Measurements from ENCODE around the gene SCN4A. TPM values are rescaled to one million over a fixed set of nuclear protein-coding genes. Genes with fewer than 3 reads are reported as not detected.

Gene SCN4A
- total RNA-seq, 1 donor, result 2.2 TPM

DNA sequence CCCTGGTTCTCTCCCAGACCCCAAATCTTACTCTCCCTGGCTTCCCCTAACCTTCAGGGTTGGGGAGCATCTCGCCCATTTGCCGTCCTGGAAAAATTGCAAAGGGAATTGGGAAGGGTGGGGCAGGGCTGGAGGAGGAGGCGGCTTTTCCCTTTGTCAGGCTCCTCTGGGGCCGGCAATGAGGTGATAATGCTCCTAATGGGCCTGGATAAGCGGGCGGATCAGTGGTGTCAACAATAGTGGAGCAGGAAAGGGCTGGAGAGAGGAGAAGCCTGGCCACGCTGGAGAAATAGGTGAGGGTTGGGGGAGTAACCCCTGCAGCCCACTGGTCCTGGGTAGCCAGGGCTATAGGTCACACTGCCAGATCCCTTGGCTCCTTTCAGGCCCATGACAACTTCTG is 12.3 kb downstream of the SCN4A start:
- no peak for DNase-seq (ENCODE audit: low read depth in 2 of 3, low spot score in 2 of 3)

DNA sequence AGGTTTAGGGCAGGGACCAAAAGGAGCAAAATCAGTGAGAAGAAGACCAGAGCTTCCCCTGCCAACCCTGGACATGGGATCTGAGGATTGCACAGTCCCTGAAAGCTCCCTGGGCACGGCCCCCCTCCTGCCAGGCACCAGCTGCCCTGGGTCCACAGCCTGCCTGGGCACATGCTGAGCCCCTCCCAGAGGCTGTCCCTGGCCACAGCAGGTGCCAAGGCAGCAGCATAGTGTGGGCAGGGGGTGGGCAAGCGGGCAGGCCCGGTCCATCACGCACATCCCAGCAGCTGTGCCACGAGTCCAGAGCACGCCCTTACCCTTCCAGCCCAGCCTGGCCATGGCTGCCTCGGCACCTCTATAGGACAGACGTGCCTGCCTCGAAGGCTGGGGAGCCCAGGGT is 12.7 kb downstream of the SCN4A start:
- no peak for DNase-seq (ENCODE audit: low read depth in 2 of 3, low spot score in 2 of 3)

DNA sequence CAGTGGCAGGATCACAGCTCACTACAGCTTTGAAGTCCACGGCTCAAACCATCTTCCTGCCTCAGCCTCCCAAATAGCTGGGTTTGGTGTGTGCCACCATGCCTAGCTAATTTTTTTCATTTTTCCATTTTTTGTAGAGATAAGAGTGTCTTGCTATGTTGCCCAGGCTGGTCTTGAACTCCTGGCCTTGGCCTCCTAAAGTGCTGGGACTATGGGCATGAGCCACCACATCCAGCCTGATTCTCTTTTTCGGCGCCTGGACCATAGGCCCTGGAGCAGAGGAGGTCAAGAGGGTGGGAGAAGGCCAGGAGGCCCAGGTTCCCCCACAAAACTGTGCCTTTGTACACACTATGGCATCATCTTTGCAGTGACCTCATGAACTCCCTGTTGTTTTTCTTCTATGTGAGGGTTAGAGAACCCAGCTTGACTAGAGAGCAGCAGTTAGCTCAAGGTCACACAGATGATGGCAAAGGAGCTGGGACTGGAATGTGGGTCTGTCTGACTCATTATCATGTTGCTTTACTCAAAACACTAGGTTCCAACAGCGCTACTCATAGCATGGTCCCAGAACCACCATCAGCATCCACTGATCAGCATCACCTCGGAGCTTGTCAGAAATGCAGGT is 16.3 kb downstream of the SCN4A start:
- DNase-seq (ENCODE audit: low read depth in 2 of 3, low spot score in 2 of 3), result no peak

DNA sequence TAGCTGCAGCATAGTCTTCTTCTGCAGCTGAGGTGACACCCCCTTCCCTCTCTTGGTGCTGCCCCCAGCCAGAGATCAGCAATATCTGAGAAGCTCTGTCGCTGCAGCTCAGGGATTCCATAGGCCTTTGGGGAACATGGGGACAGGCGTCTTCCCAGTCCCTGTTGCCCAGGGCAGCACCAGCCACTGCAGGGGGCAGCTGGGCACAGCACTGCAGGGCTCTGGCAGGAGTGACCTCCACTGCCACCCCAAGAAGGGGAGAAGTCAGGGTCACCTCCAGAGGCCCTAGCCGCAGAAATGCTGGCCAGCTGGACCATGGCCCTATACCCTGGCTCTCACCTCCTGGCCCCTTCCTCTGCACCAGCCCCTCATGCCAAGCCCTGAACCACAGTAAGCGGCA is 16.9 kb downstream of the SCN4A start:
- DNase-seq (ENCODE audit: low read depth in 2 of 3, low spot score in 2 of 3), result no peak

DNA sequence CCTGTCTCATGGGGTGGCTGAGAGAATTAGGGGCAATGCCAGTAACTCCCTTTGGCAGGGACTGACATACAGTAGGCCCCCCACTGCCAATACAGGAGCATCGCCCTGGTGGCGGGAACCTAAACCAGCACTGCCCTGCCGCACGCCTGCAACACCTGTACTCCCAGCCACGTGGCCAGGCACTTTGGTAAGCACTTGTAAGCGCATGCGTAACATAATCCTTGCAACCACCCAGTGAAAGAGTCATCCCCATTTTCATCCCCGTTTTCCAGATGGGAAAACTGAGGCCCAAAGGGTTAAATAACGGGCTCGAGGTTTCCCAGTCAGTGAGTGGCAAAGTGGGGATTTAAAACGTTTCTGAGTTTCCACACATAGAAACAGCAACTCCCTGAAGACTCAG is 17.5 kb downstream of the SCN4A start:
- no peak for DNase-seq (ENCODE audit: low read depth in 2 of 3, low spot score in 2 of 3)

DNA sequence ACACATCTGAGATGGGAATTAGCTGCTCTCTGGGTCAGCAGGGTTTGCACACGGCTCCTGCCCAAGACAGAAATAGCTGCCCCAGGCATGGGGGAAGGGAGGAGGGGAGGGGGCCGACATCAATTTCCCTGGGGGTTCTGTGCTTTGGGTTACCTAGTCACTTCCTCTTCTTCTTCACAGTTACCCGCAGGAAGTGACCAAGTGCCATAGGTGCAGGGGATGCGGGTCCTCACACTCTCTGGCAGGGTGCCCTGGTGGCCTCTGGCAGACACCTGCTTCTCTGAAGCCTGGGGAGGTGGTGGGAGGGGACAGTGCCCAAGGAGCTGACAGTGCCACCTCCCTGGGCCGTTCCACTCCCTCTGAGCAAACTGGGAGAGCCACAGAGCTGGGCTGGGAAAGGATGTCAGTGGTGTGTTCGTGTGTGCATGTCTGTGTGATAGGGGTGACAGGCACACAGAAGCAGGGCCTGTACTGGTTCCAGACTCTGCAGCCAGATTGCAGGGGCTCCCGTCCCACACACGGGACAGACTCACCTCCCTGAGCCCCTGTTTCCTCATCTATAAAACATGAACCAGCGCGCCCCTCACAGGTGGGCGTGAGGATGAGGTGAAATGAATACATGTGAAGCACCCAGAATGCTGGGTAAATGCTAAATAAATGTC is 18.2 kb downstream of the SCN4A start:
- peak in 2 of 3 donors; percentile 80 to 89 for DNase-seq (ENCODE audit: low read depth in 2 of 3, low spot score in 2 of 3)

DNA sequence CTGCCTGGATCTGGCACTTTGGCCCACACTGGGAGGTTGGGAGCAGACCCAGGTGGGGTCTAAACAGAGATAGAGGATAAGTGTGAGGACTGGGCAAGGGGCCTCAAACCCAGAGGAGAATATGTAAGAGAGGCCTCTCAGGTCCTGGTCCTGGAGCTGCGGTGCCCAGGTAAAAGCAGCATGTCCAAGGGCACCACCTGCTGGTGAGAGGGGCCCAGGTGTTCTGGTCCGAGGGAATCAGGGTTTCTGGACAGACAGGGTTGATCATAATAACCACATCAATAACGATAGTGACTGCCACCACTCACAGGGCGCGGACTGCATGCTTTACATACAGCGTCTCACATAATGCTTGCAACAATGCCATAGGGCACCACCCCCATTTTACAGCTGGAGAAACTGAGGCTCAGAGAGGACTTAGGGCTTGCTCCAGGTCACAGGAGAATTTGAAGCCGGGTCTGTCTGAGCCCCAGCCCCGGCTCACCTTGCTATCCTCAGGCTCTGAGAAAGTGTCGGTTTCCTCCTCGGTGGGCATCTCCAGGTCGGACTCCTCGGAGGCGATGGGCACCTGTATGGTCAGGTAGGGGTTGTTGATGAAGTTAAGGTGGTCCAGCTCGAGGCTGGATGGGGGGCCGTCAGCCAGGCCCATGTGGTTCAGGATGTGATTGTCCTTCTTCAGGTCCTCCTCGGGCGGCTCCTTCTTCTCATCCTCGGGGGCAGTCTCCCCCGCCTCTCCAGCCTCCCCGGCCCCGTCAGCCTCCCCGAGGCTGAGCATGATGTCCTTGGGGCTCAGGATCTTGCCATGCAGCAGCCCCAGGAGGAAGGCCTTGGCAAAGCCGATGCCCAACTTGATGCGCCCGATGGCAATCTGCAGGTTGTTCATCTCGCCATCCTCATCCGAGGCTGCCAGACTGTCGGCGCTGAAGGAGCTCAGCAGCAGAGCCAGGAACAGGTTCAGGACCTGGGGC is 21.5 kb downstream of the SCN4A start:
- DNase-seq (ENCODE audit: low read depth in 2 of 3, low spot score in 2 of 3), result no peak

DNA sequence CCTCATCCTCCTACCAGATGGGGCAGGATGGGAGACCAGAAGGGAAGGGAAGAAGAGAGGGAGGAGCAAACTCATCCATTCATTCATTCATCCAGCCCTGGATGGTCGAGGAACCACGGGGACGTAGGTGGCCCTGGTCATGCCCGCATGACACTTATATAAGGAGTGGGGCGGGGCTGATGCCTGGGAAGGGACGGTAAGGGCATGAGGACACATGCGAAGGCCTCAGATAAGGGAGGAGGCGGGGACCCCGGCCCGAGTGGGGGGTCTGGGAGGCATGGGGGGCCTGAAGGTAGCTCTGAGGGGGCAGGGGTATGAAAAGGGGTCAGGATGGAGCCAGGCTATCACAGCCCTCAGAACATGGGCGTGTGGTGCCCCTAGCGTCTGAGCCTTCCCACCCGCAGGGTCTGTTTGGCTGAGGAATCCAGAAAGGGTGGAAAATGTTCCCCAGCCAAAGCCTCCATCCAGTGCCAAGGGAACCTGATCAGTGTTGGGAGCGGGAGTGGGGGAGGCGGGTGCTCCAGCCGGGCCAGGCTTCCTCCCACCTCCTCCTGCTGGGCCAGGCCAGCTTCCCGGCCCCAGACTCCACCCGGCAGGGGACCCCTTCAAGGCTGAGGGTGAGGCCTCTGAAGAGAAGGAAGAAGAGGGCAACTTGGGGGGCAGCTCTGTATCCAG is 23.0 kb downstream of the SCN4A start:
- no peak for DNase-seq (ENCODE audit: low read depth in 2 of 3, low spot score in 2 of 3)

DNA sequence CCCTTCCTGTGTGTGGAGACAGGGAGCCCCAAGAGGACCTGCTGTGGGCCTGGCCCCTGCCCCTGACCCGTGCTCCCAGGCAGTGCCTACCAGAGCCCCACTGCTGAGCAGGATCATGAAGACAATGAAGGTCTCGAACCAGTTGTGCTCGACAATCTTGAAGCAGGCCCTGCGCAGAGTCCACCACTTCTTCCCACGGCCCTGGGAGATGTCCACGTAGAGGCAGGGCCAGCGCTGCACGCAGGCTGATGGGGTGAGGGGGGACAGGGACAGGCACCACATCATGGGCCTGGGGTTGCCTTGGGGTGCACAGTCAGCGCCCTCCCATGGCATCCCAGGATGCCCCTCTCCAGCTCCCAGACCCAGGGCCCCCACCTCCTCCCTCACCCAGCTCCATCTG is 24.2 kb downstream of the SCN4A start:
- no peak for DNase-seq (ENCODE audit: low read depth in 2 of 3, low spot score in 2 of 3)

DNA sequence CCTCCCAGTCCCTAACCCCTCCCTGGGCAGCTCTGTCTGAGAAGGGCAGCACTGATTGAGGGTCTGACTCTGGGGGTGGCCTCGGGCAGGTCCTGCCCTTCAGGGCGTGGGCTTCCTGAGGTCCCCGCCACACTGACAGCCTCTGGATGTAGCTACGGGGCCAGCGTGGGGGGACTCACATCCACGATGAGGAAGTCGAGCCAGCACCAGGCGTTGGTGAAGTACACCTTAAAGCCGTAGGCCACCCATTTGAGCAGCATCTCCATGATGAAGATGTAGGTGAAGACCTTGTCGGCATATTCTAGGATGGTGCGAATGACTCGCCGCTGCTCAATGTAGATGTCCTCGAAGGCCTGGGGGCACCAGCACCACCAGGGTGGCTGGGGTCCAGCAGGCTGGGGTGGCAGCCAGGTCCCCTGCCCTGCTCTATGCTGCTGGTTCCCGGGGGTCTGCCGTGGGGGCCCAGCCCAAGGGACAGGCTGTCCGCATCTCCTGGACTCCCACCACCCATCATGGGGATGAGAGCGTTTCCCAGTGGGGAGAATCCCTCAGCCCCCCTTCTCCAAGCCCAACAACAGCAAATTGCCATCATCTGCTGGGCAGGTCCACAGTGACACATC is 24.9 kb downstream of the SCN4A start:
- DNase-seq (ENCODE audit: low read depth in 2 of 3, low spot score in 2 of 3), result peak in 1 of 3 donors; percentile 24

DNA sequence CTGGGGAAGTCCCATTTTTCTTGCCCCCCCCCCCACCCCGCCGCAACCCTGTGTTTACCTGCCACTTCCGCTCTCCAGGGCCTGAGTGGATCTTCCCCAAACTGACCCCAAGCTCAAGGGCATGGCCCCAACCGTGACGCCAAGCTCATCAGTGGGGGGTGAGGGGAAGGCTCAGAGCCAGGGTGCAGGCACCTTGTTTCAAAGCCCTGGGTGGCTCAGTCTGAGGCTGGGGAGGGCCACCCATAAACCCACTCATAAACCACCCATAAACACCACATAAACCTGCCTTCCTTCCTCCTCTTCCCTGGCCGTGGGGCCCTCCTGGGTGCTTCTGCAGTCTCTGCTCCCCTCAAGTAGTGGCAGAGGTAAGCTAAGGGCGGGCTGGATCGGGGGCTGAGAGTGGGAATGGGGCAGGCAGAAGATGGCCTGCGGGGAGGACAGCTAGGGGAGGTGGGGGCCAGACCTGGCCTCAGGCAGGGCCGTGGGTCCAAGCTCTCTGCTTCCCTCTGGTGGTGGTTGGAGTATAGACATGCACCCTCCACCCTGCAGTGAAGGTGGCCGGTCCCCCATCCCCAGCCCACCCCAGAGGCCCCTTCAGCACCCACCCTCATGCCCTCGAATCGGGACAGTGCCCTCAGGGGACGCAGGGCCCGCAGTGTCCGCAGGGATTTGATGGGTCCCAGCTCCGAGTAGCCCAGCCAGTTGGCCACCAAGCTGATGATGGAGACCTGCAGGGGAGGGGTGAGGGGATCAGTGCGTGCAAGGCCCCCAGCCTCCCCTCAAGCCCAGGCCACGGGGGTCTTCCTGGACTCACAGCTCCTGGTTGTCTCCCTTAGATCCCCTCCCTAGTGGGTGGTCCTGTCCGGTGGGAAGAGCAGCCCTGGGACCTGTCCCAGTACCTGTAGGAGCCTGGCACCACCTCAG is 26.0 kb downstream of the SCN4A start:
- peak; percentile 45 to 67 (median 52) for DNase-seq (ENCODE audit: low read depth in 2 of 3, low spot score in 2 of 3)

DNA sequence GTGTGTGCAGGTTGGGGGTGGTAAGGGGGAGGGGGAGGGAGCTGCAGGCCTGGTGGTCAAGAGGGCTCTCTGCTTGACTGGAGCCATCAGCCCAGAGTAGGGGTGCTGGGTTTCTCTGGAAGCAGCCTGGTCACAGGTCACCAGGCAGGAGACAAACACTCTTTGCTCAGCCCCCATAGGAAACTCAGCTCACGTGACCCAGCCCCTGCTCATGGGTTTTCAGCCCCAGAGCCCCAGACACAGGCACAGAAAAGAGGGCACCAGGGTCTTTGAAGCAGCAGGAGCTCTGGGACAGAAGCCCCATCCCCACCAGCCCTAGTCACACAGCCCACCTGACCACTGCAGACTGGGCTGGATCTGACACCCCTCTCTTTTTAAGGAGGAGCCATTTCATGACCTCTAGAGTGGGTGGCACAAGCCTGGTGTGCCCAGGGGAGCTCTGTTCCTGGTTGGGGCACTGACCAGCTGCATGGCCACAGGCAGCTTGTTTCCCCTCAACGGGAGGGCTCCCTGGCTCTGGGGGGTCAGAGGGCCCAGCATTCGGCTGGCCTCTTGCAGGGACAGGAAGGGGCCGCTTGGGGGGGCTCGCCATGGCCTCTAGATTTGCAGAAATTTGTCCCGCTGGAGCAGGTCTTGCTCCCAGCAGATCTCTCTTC is 26.8 kb downstream of the SCN4A start:
- DNase-seq (ENCODE audit: low read depth in 2 of 3, low spot score in 2 of 3), result no peak

DNA sequence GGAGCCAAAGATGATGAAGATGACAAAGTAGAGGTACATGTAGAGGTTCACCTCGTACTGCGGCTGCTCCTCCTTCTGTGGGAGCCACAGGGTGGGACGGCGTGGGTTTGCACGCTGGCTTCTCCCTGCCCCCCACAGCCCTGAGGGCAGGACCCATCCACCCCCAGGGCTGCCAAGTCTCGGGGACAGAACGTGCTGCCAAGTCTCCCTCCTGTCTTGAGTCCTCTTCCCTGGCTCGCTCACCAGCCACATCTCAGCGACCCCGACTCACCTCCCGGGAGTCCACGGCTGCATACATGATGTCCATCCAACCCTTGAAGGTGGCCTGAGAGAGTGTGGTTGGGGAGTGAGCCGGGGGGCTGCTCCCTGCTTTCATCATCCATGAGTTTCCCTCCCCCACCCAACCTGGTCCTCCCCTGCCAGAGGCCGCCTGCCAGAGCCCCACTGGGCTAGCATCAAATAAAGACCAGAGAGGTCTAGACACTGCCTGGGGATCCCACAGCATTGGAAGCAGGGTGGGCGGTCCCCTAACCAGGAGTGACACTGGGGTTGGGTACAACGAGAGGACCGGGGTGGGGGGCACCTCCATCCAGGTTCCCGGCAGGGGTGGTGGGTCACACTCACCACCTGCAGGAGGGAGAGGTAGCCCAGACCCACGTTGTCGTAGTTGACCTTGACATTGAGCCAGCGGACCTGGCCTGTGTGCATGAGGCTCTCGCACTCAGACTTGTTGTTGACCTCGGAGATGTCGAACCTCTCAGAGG is 27.8 kb downstream of the SCN4A start:
- DNase-seq (ENCODE audit: low read depth in 2 of 3, low spot score in 2 of 3), result no peak

DNA sequence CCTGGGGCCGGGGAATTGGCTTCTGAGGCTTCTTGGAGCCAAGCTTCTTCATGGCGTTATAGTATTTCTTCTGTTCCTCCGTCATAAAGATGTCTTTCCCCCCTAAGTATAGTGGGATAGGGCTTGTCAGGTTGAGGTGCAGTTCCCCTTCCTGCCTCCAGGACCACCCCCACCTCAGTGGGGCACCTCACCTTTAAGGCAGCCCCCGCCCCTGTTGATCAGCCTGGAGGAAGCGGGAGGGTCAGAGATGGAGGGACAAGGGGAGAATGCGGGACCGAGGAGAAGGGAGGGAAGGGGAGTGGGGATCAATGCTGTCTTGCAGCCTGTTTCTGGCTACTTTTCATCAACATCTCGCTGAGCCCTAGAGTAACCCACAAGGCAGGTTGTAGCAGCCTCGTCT is 29.0 kb downstream of the SCN4A start:
- DNase-seq (ENCODE audit: low read depth in 2 of 3, low spot score in 2 of 3), result no peak

DNA sequence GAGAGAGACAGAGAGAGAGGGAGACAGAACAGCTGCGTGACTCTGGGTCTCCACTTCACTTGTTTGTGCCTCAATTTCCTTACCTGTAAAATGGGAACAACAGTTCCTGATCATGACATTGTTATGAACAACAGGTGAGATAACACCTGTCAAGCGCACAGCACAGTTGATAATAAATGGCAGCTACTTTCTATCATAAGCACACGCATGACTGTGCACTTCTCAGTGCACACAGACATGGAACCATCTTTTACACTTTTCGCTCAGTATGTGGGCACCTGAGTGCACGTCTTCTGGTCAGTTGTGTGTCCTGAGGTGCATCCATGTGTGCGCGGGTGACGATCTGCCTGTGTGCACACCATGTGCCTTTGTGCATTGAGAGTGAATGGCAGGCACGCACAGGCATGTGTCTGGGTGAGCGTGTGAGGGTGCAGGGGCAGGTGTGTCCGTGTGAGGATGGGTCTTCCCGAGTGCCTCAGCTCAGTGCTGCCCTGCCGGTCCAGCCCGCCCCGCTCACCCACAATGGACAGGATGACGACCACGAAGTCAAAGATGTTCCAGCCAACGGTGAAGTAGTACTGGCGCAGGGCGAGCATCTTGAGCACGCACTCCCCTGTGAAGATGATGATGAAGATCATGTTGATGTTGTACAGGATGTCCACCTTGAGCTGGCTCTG is 30.3 kb downstream of the SCN4A start:
- no peak for DNase-seq (ENCODE audit: low read depth in 2 of 3, low spot score in 2 of 3)

DNA sequence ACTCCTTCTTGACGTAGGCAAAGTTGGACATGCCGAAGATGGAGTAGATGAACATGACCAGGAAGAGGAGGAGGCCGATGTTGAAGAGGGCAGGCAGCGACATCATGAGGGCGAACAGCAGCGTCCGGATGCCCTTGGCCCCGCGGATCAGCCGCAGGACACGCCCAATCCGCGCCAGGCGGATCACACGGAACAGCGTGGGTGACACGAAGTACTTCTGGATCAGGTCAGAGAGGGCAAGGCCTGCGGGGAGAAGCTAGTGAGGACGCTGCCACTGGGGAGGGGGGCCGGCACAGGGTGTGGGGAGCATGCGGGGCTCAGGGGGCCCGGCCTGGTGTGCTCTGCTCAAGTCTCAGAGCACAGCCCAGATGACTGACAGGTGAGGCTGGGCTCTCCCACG is 31.0 kb downstream of the SCN4A start:
- DNase-seq (ENCODE audit: low read depth in 2 of 3, low spot score in 2 of 3), result no peak

DNA sequence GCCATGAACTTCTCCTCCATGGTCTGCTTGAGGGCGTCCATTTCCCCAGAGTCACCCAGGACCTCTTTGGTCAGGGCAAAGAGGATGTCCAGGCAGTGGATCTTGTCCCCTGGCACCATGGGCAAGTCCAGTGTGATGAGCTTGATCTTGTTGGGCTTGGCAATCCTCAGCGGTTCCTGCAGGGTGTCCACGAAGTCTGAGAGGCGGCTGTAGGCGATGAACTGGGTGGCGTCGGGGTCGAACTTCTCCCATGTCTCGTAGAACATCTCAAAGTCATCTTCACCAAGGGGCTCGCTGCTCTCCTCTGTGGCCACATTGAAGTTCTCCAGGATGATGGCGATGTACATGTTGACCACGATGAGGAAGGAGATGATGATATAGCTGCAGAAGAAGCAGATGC is 31.6 kb downstream of the SCN4A start:
- no peak for DNase-seq (ENCODE audit: low read depth in 2 of 3, low spot score in 2 of 3)

DNA sequence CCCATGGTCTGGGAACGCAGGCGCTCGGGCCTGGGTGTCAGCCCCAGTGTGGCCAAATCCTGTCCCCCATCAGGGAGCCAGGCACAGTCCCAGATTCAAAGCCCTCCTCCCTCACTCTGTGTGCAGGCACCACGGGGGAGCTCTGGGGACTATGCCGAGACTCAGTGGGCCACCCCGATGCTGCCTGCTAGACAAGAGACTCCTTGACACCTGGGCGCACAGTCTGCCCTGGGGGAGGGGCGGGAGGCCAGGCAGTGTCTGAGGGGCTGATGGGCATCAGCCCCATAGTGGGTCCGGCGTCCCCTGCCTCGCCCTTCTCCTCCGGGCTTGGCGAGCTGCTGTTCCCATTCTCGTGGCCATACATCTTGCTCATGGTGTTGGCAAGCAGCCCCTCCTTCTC is 32.1 kb downstream of the SCN4A start:
- no peak for DNase-seq (ENCODE audit: low read depth in 2 of 3, low spot score in 2 of 3)

Measured in hematopoietic multipotent progenitor cell (in vitro differentiated cells).